K562 (cell line): ENCODE results near the gene RYR1. TPM values are rescaled to one million over a fixed set of nuclear protein-coding genes. Genes with fewer than 3 reads are reported as not detected.
A peak's percentile ranks its signal among the peaks of the same experiment; 100 is the strongest.

Experiments used
- ARHGAP35 ChIP-seq: fragments of 450-650 bp; IDR thresholded peaks from 2 replicates; pipeline ENCODE4 v1.6.1; 2018; ENCODE audit not compliant: partially characterized antibody
- ATF7 ChIP-seq: fragments of 450-650 bp; IDR thresholded peaks from 2 replicates; pipeline ENCODE4 v1.7.1; 2014; ENCODE audit warnings: mild to moderate bottlenecking, moderate library complexity
- CBFA2T2 ChIP-seq: fragments of 450-650 bp; conservative IDR thresholded peaks from 2 replicates; pipeline ENCODE4 v1.6.1; 2017; ENCODE audit warnings: mild to moderate bottlenecking
- CREM ChIP-seq: IDR thresholded peaks from 2 replicates; pipeline ENCODE4 v1.6.1; 2014; ENCODE audit warnings: antibody characterized with exemption, low read depth
- CTBP1 ChIP-seq: fragments of 450-650 bp; IDR thresholded peaks from 2 replicates; pipeline ENCODE4 v1.6.1; 2016; ENCODE audit warnings: borderline replicate concordance
- ETV5 ChIP-seq: sonication (generic); formaldehyde crosslinking; IDR thresholded peaks from 2 replicates; pipeline ENCODE4 v1.4.0; 2020; ENCODE audit warnings: low read depth, mild to moderate bottlenecking, missing genetic modification reagents
- FOXK2 ChIP-seq, 2 experiments: fragments of 450-650 bp; IDR thresholded peaks in 1 of 2; conservative IDR thresholded peaks in 1 of 2; 2 replicates each; pipeline ENCODE4 v1.6.1; 2016; ENCODE audit warnings: low read depth in 2 of 2, mild to moderate bottlenecking in 1 of 2
- GABPA ChIP-seq: fragments of 200-800 bp; sonication (Bioruptor generic); conservative IDR thresholded peaks from 2 replicates; pipeline ENCODE4 v1.6.1; 2016; ENCODE audit warnings: low read depth, missing genetic modification characterization, missing compliant biosample characterization
- HDGF ChIP-seq: fragments of 450-650 bp; IDR thresholded peaks from 2 replicates; pipeline ENCODE4 v1.6.1; 2016
- MTA3 ChIP-seq: fragments of 450-650 bp; formaldehyde crosslinking; IDR thresholded peaks from 2 replicates; pipeline ENCODE4 v1.6.1; 2017; ENCODE audit warnings: mild to moderate bottlenecking, borderline replicate concordance
- NFIC ChIP-seq: fragments of 450-650 bp; IDR thresholded peaks from 2 replicates; pipeline ENCODE4 v1.6.1; 2017; ENCODE audit warnings: mild to moderate bottlenecking, inconsistent platforms
- NRF1 ChIP-seq, 2 experiments: fragments of 450-650 bp; IDR thresholded peaks in 1 of 2; conservative IDR thresholded peaks in 1 of 2; 2 replicates each; pipeline ENCODE4 v1.6.1; 2014; ENCODE audit warnings: mild to moderate bottlenecking in 2 of 2
- PTTG1 ChIP-seq: fragments of 450-650 bp; IDR thresholded peaks from 2 replicates; pipeline ENCODE4 v1.6.1; 2016; ENCODE audit warnings: low read depth, mild to moderate bottlenecking, missing genetic modification characterization, missing compliant biosample characterization
- RB1 ChIP-seq: fragments of 450-650 bp; IDR thresholded peaks from 2 replicates; pipeline ENCODE4 v1.6.1; 2017; ENCODE audit warnings: low read depth, mild to moderate bottlenecking
- ZNF766 ChIP-seq: fragments of 200-800 bp; sonication (Bioruptor generic); conservative IDR thresholded peaks from 2 replicates; pipeline ENCODE4 v1.6.1; 2016; ENCODE audit warnings: missing genetic modification characterization, missing compliant biosample characterization
- polyA plus RNA-seq, 8 experiments: library from polyadenylated mRNA; depleted of rRNA in 4 of 8; stranded (reverse) in 5 of 8; unstranded in 3 of 8; fragments of >200 nt; fragmentation: Nextera tagmentation in 2 of 8; fragmentation: Illumina TruSeq in 1 of 8; extraction: Ambion mirVana in 2 of 8; extraction: Trizol in 1 of 8; gene quantifications; 2 replicates each; pipeline versions ENCODE4 v1.2.1 to v1.2.3, GENCODE V29; 2011 to 2014; ENCODE audit warnings: inconsistent platforms in 1 of 8, missing spikeins in 1 of 8
- total RNA-seq, 7 experiments: library from RNA; depleted of rRNA in 6 of 7; stranded (reverse); fragments of >200 nt in 6 of 7; fragmentation: Illumina TruSeq in 2 of 7; extraction: Trizol in 2 of 7; gene quantifications; 2 replicates each; pipeline versions ENCODE4 v1.2.1 to v1.2.3, GENCODE V29; 2011 to 2021; ENCODE audit warnings: low replicate concordance in 1 of 7
- TF ChIP-seq, protein P1 (sequence below): fragments of 450-650 bp; IDR thresholded peaks from 2 replicates; pipeline ENCODE4 v1.6.1; 2018; ENCODE audit not compliant: partially characterized antibody
- TF ChIP-seq, protein P2 (sequence below): fragments of 450-650 bp; IDR thresholded peaks from 2 replicates; pipeline ENCODE4 v1.6.1; 2016; ENCODE audit warnings: antibody characterized with exemption
- TF ChIP-seq, protein P3 (sequence below), 2 experiments: fragments of 150-350 bp in 1 of 2; IDR thresholded peaks; 2 replicates each; pipeline ENCODE4 v1.6.1; 2012 to 2016; ENCODE audit warnings: low read depth in 2 of 2, low read length in 2 of 2, mild to moderate bottlenecking in 1 of 2, moderate library complexity in 1 of 2
- TF ChIP-seq, protein P4 (sequence below), 2 experiments: IDR thresholded peaks; 2 replicates each; pipeline ENCODE4 v1.6.1; 2011; ENCODE audit warnings: borderline replicate concordance in 1 of 2, control low read depth in 1 of 2, low read depth in 1 of 2, low read length in 1 of 2, mild to moderate bottlenecking in 1 of 2, mixed read lengths in 1 of 2, moderate library complexity in 1 of 2; ENCODE audit not compliant: insufficient read depth in 1 of 2, insufficient read length in 1 of 2, poor library complexity in 1 of 2, severe bottlenecking in 1 of 2; ENCODE audit errors: extremely low read depth in 1 of 2

Gene RYR1
- total and polyA plus RNA-seq, 9 of the 15 experiments (the other 6 are each of a cell fraction or from before 2014, with no cell fraction given), result 0.11 to 7.4 (median 3.7) TPM

DNA sequence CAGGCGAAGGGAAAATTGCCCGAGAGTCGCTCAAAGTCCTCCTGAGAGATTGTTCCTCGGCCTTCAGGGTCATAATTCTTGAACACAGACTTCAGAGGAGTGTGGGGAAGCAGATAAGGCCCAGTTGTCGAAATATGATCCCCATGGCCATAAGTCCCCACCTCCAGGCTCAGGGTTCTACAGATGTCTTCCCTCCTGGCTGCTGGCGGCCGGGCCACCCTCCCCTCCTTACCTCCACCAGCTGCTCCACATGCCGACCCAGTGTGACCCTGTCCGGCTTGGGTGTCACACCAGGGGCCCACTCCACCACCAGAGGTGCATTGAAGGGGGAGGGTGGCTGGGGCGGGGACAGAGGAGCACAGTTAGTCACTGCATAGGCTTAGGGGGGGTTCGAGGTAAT lies 20.5 kb upstream of the RYR1 start (continued):
- TF ChIP-seq, protein P1, sequence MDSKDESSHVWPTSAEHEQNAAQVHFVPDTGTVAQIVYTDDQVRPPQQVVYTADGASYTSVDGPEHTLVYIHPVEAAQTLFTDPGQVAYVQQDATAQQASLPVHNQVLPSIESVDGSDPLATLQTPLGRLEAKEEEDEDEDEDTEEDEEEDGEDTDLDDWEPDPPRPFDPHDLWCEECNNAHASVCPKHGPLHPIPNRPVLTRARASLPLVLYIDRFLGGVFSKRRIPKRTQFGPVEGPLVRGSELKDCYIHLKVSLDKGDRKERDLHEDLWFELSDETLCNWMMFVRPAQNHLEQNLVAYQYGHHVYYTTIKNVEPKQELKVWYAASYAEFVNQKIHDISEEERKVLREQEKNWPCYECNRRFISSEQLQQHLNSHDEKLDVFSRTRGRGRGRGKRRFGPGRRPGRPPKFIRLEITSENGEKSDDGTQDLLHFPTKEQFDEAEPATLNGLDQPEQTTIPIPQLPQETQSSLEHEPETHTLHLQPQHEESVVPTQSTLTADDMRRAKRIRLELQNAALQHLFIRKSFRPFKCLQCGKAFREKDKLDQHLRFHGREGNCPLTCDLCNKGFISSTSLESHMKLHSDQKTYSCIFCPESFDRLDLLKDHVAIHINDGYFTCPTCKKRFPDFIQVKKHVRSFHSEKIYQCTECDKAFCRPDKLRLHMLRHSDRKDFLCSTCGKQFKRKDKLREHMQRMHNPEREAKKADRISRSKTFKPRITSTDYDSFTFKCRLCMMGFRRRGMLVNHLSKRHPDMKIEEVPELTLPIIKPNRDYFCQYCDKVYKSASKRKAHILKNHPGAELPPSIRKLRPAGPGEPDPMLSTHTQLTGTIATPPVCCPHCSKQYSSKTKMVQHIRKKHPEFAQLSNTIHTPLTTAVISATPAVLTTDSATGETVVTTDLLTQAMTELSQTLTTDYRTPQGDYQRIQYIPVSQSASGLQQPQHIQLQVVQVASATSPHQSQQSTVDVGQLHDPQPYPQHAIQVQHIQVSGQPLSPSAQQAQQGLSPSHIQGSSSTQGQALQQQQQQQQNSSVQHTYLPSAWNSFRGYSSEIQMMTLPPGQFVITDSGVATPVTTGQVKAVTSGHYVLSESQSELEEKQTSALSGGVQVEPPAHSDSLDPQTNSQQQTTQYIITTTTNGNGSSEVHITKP, result peak; percentile 79
- peak; percentile 81; the same call in 1 of the 2 replicates for TF ChIP-seq CTBP1
- 0 out of 2 replicates have a peak, but pooled peaks have one; percentile 28 for TF ChIP-seq RB1
- TF ChIP-seq CREM, result peak; percentile 43; the same call in 1 of the 2 replicates
- peak; percentile 75 for TF ChIP-seq NFIC
- no peak for TF ChIP-seq PTTG1
- TF ChIP-seq ATF7, result peak; percentile 49; the same call in 1 of the 2 replicates
- TF ChIP-seq CBFA2T2, result peak; percentile 94
- peak in 1 of 2 experiments; percentile 24; a peak in 1 of 4 replicates for TF ChIP-seq NRF1 (conservative IDR thresholded peaks at IDR 0.05 in 1 of 2, IDR thresholded peaks at IDR 0.05 in 1 of 2)
- no peak for TF ChIP-seq ZNF766 (CRISPR knock-in tag)
- peak; percentile 69; the same call in 1 of the 2 replicates for TF ChIP-seq MTA3
- TF ChIP-seq ARHGAP35, result no peak
- TF ChIP-seq GABPA (tag), result no peak
- TF ChIP-seq, protein P2, sequence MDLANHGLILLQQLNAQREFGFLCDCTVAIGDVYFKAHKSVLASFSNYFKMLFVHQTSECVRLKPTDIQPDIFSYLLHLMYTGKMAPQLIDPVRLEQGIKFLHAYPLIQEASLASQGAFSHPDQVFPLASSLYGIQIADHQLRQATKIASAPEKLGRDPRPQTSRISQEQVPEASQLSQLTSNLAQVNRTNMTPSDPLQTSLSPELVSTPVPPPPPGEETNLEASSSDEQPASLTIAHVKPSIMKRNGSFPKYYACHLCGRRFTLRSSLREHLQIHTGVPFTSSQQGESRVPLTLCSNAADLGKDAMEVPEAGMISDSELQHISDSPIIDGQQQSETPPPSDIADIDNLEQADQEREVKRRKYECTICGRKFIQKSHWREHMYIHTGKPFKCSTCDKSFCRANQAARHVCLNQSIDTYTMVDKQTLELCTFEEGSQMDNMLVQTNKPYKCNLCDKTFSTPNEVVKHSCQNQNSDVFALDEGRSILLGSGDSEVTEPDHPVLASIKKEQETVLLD, result 0 out of 2 replicates have a peak, but pooled peaks have one; percentile 20
- no peak for TF ChIP-seq HDGF
- peak; percentile 36 to 75; a peak in 3 of 4 replicates for TF ChIP-seq FOXK2 (conservative IDR thresholded peaks at IDR 0.05 in 1 of 2, IDR thresholded peaks at IDR 0.05 in 1 of 2; ENCODE audit: low read depth in 2 of 2)
- TF ChIP-seq, protein P3, sequence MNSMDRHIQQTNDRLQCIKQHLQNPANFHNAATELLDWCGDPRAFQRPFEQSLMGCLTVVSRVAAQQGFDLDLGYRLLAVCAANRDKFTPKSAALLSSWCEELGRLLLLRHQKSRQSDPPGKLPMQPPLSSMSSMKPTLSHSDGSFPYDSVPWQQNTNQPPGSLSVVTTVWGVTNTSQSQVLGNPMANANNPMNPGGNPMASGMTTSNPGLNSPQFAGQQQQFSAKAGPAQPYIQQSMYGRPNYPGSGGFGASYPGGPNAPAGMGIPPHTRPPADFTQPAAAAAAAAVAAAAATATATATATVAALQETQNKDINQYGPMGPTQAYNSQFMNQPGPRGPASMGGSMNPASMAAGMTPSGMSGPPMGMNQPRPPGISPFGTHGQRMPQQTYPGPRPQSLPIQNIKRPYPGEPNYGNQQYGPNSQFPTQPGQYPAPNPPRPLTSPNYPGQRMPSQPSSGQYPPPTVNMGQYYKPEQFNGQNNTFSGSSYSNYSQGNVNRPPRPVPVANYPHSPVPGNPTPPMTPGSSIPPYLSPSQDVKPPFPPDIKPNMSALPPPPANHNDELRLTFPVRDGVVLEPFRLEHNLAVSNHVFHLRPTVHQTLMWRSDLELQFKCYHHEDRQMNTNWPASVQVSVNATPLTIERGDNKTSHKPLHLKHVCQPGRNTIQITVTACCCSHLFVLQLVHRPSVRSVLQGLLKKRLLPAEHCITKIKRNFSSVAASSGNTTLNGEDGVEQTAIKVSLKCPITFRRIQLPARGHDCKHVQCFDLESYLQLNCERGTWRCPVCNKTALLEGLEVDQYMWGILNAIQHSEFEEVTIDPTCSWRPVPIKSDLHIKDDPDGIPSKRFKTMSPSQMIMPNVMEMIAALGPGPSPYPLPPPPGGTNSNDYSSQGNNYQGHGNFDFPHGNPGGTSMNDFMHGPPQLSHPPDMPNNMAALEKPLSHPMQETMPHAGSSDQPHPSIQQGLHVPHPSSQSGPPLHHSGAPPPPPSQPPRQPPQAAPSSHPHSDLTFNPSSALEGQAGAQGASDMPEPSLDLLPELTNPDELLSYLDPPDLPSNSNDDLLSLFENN (IDR thresholded peaks at IDR 0.05; ENCODE audit: low read depth in 2 of 2, low read length in 2 of 2), result peak in 1 of 2 experiments; percentile 62; a peak in 1 of 4 replicates
- TF ChIP-seq, protein P4, sequence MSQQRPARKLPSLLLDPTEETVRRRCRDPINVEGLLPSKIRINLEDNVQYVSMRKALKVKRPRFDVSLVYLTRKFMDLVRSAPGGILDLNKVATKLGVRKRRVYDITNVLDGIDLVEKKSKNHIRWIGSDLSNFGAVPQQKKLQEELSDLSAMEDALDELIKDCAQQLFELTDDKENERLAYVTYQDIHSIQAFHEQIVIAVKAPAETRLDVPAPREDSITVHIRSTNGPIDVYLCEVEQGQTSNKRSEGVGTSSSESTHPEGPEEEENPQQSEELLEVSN (IDR thresholded peaks at IDR 0.05; ENCODE audit: borderline replicate concordance in 1 of 2, extremely low read depth in 1 of 2, insufficient read depth in 1 of 2, insufficient read length in 1 of 2, low read depth in 1 of 2, low read length in 1 of 2, poor library complexity in 1 of 2, severe bottlenecking in 1 of 2), result peak in 1 of 2 experiments; percentile 22
- TF ChIP-seq ETV5 (CRISPR knock-in tag), result no peak
